ENCODE data around the gene HSPA13. TPM values are rescaled to one million over a fixed set of nuclear protein-coding genes. Genes with fewer than 3 reads are reported as not detected.

HSPA13 gene
- total RNA-seq, 1 experiment from 2014 or later: 22.7 TPM

- H3K4me1 Mint-ChIP-seq (ENCODE audit: low read depth, unreplicated experiment): no peaks in the 10 kb centered on the region
- peaks cover 10% of the 10 kb centered on the region for H3K9me3 ChIP-seq
- TF ChIP-seq, protein P1, sequence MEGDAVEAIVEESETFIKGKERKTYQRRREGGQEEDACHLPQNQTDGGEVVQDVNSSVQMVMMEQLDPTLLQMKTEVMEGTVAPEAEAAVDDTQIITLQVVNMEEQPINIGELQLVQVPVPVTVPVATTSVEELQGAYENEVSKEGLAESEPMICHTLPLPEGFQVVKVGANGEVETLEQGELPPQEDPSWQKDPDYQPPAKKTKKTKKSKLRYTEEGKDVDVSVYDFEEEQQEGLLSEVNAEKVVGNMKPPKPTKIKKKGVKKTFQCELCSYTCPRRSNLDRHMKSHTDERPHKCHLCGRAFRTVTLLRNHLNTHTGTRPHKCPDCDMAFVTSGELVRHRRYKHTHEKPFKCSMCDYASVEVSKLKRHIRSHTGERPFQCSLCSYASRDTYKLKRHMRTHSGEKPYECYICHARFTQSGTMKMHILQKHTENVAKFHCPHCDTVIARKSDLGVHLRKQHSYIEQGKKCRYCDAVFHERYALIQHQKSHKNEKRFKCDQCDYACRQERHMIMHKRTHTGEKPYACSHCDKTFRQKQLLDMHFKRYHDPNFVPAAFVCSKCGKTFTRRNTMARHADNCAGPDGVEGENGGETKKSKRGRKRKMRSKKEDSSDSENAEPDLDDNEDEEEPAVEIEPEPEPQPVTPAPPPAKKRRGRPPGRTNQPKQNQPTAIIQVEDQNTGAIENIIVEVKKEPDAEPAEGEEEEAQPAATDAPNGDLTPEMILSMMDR (IDR thresholded peaks at IDR 0.05; ENCODE audit: insufficient read depth in 1 of 2, low read depth in 1 of 2, low read length in 1 of 2, severe bottlenecking in 1 of 2, unreplicated experiment in 1 of 2): no peak
- no peak overlapping the region for H3K4me3 Mint-ChIP-seq (ENCODE audit: unreplicated experiment)
- no peak overlapping the region for H3K4me3 ChIP-seq (ENCODE audit: low read depth, low read length)
- BruUV-seq (replicated peaks): no TSS peak
- intact Hi-C loops (cut with micrococcal nuclease; ENCODE audit: unreplicated experiment): no loop called here
- H3K27me3 Mint-ChIP-seq (ENCODE audit: insufficient read depth, unreplicated experiment): no peaks in the 10 kb centered on the region
- POLR2A ChIA-PET: no interaction called here
- H3K27me3 ChIP-seq (replicated peaks; ENCODE audit: control insufficient read depth, insufficient read depth, low read length): no peaks in the 10 kb centered on the region
- no peaks in the 10 kb centered on the region for H3K36me3 Mint-ChIP-seq (ENCODE audit: insufficient read depth, unreplicated experiment)
- CTCF ChIA-PET: no interaction called here
- H3K36me3 ChIP-seq (ENCODE audit: control insufficient read depth, insufficient read depth, low read length): no peaks in the 10 kb centered on the region
- DNase-seq: no peak
- H3K4me1 ChIP-seq: no peaks in the 10 kb centered on the region
- H3K27ac Mint-ChIP-seq (ENCODE audit: unreplicated experiment): no peak overlapping the region
- H3K9me3 Mint-ChIP-seq (ENCODE audit: unreplicated experiment): peaks cover 11% of the 10 kb centered on the region
Observed at GRCh38 chr21:14414932-14415508, 32.1 kb upstream of the HSPA13 start.

GRCh38 chr21:14405962-14406361 is 23.0 kb upstream of the HSPA13 start:
- no TSS peak for BruUV-seq (replicated peaks)
- Mint-ChIP-seq H3K4me1 (ENCODE audit: low read depth, unreplicated experiment) (no peaks in the 10 kb centered on the region), H3K27ac (ENCODE audit: unreplicated experiment) (no peak overlapping the region), H3K9me3 (ENCODE audit: unreplicated experiment) (no peaks in the 10 kb centered on the region), H3K27me3 (ENCODE audit: insufficient read depth, unreplicated experiment) (no peaks in the 10 kb centered on the region), H3K36me3 (ENCODE audit: insufficient read depth, unreplicated experiment) (no peaks in the 10 kb centered on the region), H3K4me3 (ENCODE audit: unreplicated experiment) (no peak overlapping the region)
- Histone ChIP-seq H3K4me3 (ENCODE audit: low read depth, low read length) (no peak overlapping the region), H3K27me3 (replicated peaks; ENCODE audit: control insufficient read depth, insufficient read depth, low read length) (no peaks in the 10 kb centered on the region), H3K36me3 (ENCODE audit: control insufficient read depth, insufficient read depth, low read length) (no peaks in the 10 kb centered on the region), H3K4me1 (no peaks in the 10 kb centered on the region), H3K9me3 (0 out of 2 replicates have a peak, but pooled peaks cover 3% of the 10 kb centered on the region)
- POLR2A ChIA-PET: no interaction called here
- intact Hi-C loops (cut with micrococcal nuclease; ENCODE audit: unreplicated experiment): loop anchor here (5.0 kb wide), 1 partner anchor 456 kb away; no protein-coding TSS in a partner anchor
- CTCF ChIA-PET: no interaction called here
- TF ChIP-seq, protein P1 (IDR thresholded peaks at IDR 0.05; ENCODE audit: insufficient read depth in 1 of 2, low read depth in 1 of 2, low read length in 1 of 2, severe bottlenecking in 1 of 2, unreplicated experiment in 1 of 2): no peak
- no peak for DNase-seq

DNA sequence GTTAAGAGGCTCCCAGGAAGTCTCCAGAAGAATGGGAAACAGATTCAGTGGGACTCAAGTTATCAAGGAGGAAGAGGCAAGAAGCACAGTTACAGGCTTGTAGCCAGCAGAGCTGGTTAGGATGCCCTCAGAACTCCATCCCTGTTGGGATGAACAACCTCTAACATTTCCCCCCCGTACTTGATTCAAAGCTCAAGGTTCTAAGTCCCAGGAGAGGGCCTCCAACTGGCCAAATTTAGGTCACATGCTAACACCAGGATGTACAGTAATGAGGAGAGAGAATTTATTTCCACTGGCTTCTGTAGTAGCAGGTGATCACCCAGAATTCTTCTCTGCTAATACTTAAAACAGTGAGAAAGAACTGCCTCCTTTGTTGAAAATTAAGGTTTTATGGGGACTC is 22.3 kb upstream of the HSPA13 start:
- no TSS peak for BruUV-seq (replicated peaks)
- intact Hi-C loops (cut with micrococcal nuclease; ENCODE audit: unreplicated experiment): loop anchor here (5.0 kb wide), 1 partner anchor 457 kb away; no protein-coding TSS in a partner anchor
- Histone ChIP-seq H3K36me3 (ENCODE audit: control insufficient read depth, insufficient read depth, low read length) (no peaks in the 10 kb centered on the region), H3K9me3 (0 out of 2 replicates have a peak, but pooled peaks cover 3% of the 10 kb centered on the region), H3K4me1 (no peaks in the 10 kb centered on the region), H3K4me3 (ENCODE audit: low read depth, low read length) (no peak overlapping the region), H3K27me3 (replicated peaks; ENCODE audit: control insufficient read depth, insufficient read depth, low read length) (no peaks in the 10 kb centered on the region)
- H3K9me3 Mint-ChIP-seq (ENCODE audit: unreplicated experiment): no peaks in the 10 kb centered on the region
- no peak overlapping the region for H3K27ac Mint-ChIP-seq (ENCODE audit: unreplicated experiment)
- TF ChIP-seq, protein P1 (IDR thresholded peaks at IDR 0.05; ENCODE audit: insufficient read depth in 1 of 2, low read depth in 1 of 2, low read length in 1 of 2, severe bottlenecking in 1 of 2, unreplicated experiment in 1 of 2): no peak
- POLR2A ChIA-PET: no interaction called here
- no peaks in the 10 kb centered on the region for H3K27me3 Mint-ChIP-seq (ENCODE audit: insufficient read depth, unreplicated experiment)
- no peaks in the 10 kb centered on the region for H3K4me1 Mint-ChIP-seq (ENCODE audit: low read depth, unreplicated experiment)
- DNase-seq: no peak
- H3K4me3 Mint-ChIP-seq (ENCODE audit: unreplicated experiment): no peak overlapping the region
- no peaks in the 10 kb centered on the region for H3K36me3 Mint-ChIP-seq (ENCODE audit: insufficient read depth, unreplicated experiment)
- CTCF ChIA-PET: no interaction called here

Measured in Caco-2 (cell line).